Progenitor cell of endocrine pancreas (in vitro differentiated cells): ENCODE data around the gene IFNAR1. TPM values are rescaled to one million over a fixed set of nuclear protein-coding genes. Genes with fewer than 3 reads are reported as not detected.

ENCODE experiments used
- DNase-seq: peaks from one replicate; pipeline ENCODE4 v3.0.0; 2021; ENCODE audit warnings: low spot score; ENCODE audit not compliant: unreplicated experiment
- H3K27ac Mint-ChIP-seq: 2 replicates; pipeline ENCODE4 v1.8.0; 2021; ENCODE audit warnings: mild to moderate bottlenecking, moderate library complexity, mixed read lengths
- H3K27me3 Mint-ChIP-seq: 2 replicates; pipeline ENCODE4 v1.8.0; 2021; ENCODE audit warnings: mixed read lengths
- H3K36me3 Mint-ChIP-seq: 2 replicates; pipeline ENCODE4 v1.8.0; 2022; ENCODE audit warnings: mixed read lengths; ENCODE audit not compliant: insufficient read depth
- H3K4me1 Mint-ChIP-seq: 2 replicates; pipeline ENCODE4 v1.8.0; 2021; ENCODE audit warnings: low read depth, mixed read lengths
- H3K4me3 Mint-ChIP-seq: 2 replicates; pipeline ENCODE4 v1.8.0; 2021; ENCODE audit warnings: low read depth, mild to moderate bottlenecking, moderate library complexity, mixed read lengths
- H3K9me3 Mint-ChIP-seq: 2 replicates; pipeline ENCODE4 v1.8.0; 2021; ENCODE audit warnings: low read depth, mixed read lengths
- total RNA-seq: library from RNA; stranded (reverse); gene quantifications from 2 replicates; pipeline ENCODE4 v1.2.1, GENCODE V29; 2021
- TF ChIP-seq, protein P1 (sequence below): fragments of 200-600 bp; sonication (generic); IDR thresholded peaks from one replicate; pipeline ENCODE4 v1.5.0; 2021; ENCODE audit warnings: antibody characterized with exemption, mild to moderate bottlenecking; ENCODE audit not compliant: unreplicated experiment

The IFNAR1 gene
- total RNA-seq, 1 donor from 2014 or later, result 19.6 TPM

- Mint-ChIP-seq H3K27ac (no peak overlapping the region), H3K36me3 (no peaks in the 10 kb centered on the region), H3K4me1 (no peaks in the 10 kb centered on the region), H3K4me3 (no peak overlapping the region), H3K27me3 (no peaks in the 10 kb centered on the region), H3K9me3 (no peaks in the 10 kb centered on the region)
- TF ChIP-seq, protein P1, sequence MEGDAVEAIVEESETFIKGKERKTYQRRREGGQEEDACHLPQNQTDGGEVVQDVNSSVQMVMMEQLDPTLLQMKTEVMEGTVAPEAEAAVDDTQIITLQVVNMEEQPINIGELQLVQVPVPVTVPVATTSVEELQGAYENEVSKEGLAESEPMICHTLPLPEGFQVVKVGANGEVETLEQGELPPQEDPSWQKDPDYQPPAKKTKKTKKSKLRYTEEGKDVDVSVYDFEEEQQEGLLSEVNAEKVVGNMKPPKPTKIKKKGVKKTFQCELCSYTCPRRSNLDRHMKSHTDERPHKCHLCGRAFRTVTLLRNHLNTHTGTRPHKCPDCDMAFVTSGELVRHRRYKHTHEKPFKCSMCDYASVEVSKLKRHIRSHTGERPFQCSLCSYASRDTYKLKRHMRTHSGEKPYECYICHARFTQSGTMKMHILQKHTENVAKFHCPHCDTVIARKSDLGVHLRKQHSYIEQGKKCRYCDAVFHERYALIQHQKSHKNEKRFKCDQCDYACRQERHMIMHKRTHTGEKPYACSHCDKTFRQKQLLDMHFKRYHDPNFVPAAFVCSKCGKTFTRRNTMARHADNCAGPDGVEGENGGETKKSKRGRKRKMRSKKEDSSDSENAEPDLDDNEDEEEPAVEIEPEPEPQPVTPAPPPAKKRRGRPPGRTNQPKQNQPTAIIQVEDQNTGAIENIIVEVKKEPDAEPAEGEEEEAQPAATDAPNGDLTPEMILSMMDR, result no peak
- no peak for DNase-seq
Measured at GRCh38 chr21:33397717-33398116, 72.9 kb downstream of the IFNAR1 start.

DNA sequence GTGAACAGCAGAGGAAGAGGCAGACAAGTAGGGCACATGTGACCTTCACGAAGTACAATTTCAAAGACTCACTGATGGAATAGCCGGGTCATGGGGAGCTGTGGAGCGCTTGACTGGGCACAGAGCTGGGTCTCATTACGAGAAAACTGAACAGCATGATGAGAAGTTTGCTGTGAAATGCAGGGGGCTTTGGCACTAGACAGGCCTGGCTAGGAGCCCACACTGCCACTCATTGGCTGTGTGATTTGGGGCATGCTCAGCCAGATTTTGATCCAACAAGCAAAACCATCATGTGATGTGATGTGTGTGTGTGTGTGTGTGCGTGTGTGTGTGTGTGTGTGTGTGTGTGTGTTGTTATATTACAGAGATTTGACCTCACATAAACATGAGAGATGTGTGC is 73.6 kb downstream of the IFNAR1 start:
- no peaks in the 10 kb centered on the region for H3K27me3 Mint-ChIP-seq
- H3K36me3 Mint-ChIP-seq, result no peaks in the 10 kb centered on the region
- H3K4me1 Mint-ChIP-seq, result no peaks in the 10 kb centered on the region
- no peak overlapping the region for H3K4me3 Mint-ChIP-seq
- TF ChIP-seq, protein P1, result no peak
- no peak for DNase-seq
- H3K9me3 Mint-ChIP-seq, result no peaks in the 10 kb centered on the region
- no peak overlapping the region for H3K27ac Mint-ChIP-seq

- DNase-seq, result no peak
- no peak overlapping the region for H3K27ac Mint-ChIP-seq
- H3K4me1 Mint-ChIP-seq, result peaks cover 17% of the 10 kb centered on the region
- H3K36me3 Mint-ChIP-seq, result no peaks in the 10 kb centered on the region
- TF ChIP-seq, protein P1, result no peak
- no peaks in the 10 kb centered on the region for H3K9me3 Mint-ChIP-seq
- H3K27me3 Mint-ChIP-seq, result no peaks in the 10 kb centered on the region
- H3K4me3 Mint-ChIP-seq, result peak overlapping the region; percentile 5
Measured at GRCh38 chr21:33401630-33401992, 76.8 kb downstream of the IFNAR1 start.

DNA sequence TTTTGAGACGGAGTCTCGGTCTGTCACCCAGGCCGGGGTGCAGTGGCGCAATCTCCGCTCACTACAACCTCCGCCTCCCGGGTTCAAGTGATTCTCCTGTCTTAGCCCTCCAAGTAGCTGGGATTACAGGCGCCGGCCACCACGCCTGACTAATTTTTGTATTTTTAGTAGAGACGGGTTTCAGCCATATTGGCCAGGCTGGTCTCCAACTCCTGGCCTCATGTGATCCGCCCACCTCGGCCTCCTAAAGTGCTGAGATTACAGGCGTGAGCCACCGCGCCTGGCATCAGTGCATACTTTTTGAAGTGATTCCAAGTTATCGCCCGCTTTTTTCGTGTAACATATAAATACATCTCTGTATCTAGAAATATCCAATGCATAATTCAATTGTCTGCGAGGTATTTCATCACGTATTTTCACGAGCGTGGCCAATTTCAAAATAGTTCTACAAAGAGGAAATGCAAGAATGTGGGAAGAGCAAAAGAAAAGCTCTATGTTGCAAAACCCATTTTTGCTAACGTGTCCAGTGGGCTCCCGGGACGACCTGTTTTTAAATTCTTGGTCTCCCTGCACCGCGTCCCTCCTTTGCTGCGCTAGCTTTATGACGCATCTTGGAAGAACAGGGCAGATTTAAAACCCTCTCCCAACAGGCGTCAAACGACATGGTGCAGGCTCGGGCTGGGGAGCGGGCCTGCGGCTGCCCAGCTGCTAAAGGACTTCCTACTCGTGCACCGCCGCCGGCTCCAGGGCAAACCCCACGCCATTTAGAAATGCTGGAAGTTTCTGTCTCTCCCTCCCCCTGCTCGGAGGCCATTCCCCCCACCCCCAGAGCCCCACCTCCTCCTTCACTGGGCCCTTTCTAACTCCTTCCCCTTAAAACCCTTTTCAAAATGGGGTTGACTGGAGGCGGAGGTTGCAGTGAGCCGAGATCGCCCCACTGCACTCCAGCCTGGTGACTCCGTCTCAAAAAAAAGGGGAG is 77.5 kb downstream of the IFNAR1 start:
- DNase-seq, result no peak
- TF ChIP-seq, protein P1, result no peak
- Mint-ChIP-seq H3K27ac (peak overlapping the region; percentile 92), H3K4me3 (peak overlapping the region; percentile 77), H3K4me1 (peaks cover 23% of the 10 kb centered on the region), H3K9me3 (no peaks in the 10 kb centered on the region), H3K36me3 (no peaks in the 10 kb centered on the region), H3K27me3 (no peaks in the 10 kb centered on the region)

- peak within 1 kb of the TSS; percentile 86 for H3K4me3 Mint-ChIP-seq
- H3K9me3 Mint-ChIP-seq, result no peaks in the 10 kb centered on the region
- H3K27ac Mint-ChIP-seq, result peak within 1 kb of the TSS; percentile 96
- peak; percentile 25 for DNase-seq
- no peaks in the 10 kb centered on the region for H3K36me3 Mint-ChIP-seq
- peaks cover 23% of the 10 kb centered on the region for H3K4me1 Mint-ChIP-seq
- TF ChIP-seq, protein P1, result no peak
- H3K27me3 Mint-ChIP-seq, result no peaks in the 10 kb centered on the region
Measured at GRCh38 chr21:33403128-33403785, 78.5 kb downstream of the IFNAR1 start, which contains the start of gene IFNGR2. Gene IFNGR2 (plus strand): TSS chr21:33403413. CDS start chr21:33403544, 131 bp downstream.
